NCI-H510A (cell line): Measurements from ENCODE around the gene FAM120B.

Experiments used
- DNase-seq: peaks from one replicate; lab custom pipeline; 2025; lab: John Stamatoyannopoulos, UW

The FAM120B gene

DNA sequence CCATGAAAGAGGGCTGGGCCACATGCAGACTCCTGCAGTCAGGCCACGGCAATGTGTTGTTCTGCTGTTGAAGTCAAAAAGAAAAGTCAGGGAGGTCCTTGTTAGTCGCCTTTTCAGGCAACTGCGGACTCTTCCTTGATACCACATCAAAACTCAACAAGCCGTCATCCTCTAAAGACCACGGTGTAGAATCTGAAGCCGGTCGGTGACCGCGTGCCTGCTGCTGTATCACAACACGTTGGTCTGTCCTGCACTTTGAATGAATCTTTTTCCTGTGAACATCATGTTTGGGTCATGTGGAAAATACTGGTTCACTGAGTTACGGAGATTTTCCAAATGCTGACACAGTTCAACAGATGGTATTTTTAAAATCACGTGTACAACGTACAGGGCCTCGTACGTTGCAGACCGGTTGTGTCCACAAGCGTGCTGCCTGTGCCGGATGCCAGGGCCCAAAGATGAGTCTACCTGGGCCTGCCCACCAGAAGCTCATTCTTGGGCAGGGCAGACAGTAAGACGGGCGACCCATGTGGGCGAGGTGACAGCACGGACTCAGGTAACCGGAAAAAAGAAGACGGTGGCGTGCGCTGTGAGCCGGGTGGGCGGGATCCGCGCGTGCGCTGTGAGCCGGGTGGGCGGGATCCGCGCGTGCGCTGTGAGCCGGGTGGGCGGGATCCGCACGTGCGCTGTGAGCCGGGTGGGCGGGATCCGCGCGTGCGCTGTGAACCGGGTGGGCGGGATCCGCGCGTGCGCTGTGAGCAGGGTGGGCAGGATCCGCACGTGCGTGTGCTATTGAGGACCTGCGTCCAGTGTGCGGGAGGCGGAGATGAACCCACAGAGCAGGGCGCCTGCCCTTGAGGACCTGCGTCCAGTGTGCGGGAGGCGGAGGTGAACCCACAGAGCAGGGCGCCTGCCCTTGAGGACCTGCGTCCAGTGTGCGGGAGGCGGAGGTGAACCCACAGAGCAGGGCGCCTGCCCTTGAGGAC lies 114.5 kb downstream of the FAM120B start:
- DNase-seq: no peak

DNA sequence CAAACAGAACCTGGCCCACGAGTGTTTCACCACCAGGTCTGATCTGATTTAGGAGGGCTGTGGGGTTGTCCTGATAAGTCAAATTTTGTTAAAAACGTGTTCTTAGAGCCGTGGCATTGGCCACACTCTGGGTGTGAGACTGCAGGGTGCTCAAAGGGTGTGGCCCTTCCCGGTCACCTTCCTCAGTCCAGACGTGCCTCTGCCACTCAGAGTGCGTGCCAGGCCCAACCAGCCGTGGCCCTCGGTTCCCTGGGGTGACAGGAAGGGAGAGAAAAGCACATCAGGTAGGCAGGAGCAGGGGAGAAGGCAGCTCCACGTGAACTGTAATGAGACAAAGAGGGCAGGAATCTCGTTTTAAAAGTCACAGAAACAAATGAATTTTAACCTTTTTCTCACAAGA lies 115.4 kb downstream of the FAM120B start:
- no peak for DNase-seq

DNA sequence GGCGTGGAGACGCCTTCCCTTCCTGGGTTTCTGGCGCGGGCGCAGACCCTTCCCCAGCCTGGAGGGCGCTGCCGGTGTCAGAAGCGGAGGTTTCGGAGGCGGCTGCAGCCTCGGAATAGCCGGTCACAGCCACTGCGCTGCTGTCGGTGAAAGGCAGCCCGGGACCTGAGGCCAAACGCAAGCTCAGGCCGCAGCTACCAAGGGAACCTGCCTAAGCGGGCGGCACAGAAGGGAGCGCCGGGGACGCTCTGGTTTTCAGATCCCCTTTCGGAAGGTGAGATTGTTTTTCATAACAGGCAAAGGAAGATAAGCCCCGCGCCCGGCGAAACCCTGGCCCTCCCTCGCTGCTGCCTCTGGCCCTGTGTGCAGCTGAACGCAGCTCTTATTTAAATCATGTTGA lies 116.5 kb downstream of the FAM120B start:
- no peak for DNase-seq

DNA sequence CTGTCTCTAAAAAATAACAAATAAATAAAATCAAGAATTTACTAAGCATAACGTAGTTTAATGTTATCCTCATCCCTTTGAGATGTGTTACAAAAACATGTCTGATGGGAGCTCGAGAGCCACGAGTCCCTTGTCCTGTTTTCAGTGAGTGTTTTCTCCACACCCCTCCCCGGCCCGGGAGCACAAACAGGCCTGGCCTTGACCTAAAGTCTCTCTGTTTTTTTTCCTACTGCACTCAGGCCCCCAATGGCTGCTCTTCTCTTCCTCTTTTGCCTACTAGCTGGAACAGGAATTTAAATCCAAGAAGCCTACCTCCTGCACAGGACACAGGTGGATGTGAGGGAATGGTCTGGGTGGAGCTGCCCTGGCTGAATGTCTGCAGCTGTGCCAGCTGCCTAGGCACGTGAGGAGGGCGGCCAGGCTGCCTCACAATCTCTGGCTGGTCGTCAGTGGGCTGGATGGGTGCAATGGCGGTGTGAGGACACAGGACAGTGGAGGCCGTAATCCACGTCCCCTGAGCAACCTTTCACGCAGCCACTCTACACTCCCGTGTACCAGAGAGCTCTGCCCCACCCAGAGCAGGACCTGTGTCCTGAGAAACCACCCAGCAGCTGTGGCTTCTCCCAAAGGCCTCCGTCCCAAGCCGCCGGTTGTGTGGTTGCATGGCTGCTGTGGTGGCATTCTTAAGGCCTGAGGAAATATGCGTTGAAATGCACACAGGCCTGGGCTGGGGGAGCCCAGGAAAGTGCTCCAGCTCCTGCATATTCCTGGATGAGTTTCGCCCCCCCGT lies 117.5 kb downstream of the FAM120B start:
- DNase-seq: no peak

DNA sequence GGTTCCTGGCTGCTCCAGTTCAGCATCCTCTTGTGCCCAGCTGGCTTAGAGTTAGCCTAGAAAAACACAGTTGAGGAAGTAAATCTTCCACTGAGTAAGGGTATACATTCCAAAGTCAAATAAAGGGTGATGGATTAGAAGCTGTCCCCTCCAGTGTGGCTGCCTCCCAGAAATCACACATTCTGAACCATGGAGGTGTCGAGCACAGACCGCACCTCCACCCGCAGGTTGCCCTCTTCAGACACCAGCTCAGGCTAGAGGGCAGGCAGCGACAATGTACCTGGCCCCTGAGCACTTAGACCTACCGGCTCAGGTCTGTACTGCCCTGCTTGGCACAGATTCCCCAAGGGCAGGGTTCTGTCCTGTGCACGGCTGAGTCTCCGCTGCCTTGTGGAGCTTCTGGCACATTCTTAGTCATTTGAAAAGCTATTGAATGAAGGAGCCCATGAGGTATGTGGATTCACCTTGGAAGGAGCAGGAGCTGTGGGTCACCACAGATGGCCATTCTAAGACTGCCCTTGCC lies 118.1 kb downstream of the FAM120B start:
- peak; percentile 32 for DNase-seq

DNA sequence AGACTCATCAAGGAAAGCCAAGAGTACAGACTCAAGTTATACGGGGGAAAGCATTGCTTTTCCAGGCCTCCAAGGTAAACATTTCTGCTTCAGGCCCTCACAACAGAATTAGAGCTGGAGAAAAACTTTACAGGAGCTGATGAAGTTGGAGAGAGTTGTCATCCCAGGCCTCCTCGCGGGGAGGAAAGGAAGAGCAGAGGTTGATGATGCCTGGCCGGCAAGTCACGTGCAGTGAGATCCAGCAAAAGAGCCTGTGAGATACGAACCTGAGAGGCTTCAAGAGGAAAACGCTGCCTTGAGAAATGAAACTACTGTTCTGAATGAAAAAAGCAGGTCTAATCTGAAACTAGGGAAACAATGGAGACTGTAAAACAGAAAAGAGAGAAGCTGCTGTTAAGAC lies 122.9 kb downstream of the FAM120B start:
- peak; percentile 62 for DNase-seq

DNA sequence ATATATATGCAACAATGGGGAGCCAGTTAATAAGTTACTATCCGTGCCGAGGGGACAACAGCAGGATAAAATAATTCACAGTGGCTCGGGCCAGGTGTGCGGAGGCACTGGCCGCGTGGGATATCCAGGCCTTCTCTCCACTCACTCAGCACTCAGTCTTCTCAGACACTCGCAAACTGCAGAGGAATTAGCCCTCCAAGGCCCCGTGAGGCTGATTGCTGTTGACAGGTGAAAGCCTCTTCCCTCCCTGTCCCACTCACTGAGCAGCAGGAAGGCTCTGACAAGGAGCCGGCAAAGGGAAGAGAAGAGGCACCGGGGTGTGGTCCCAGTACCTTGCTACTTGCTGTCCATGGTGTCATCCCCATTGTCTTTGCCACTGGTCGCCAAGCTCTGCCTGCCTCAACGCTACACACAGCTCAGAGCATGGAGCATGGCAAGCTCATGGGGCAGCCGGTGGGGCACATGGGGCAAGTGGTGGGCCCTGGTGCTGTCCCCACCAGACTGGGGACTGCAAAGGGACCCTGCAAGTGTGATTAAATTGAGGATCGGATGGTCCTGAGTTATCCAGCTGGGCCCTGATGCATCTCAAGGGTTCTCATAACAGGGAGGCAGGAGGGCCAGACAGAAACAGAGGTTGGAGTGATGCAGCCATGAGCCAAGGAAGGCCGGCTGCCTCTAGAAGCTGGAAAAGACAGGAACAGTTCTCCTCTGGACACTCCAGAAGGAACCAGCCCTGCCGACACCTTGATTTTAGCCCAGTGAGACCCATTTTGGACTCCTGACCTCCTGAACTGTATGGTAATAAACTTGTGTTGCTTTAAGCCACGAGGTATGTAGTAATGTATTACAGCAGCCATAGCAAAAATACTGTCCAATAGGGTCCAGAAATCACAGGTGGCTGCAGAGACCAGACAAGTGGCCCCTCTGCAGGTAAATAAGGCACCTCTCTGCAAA lies 126.9 kb downstream of the FAM120B start:
- no peak for DNase-seq

DNA sequence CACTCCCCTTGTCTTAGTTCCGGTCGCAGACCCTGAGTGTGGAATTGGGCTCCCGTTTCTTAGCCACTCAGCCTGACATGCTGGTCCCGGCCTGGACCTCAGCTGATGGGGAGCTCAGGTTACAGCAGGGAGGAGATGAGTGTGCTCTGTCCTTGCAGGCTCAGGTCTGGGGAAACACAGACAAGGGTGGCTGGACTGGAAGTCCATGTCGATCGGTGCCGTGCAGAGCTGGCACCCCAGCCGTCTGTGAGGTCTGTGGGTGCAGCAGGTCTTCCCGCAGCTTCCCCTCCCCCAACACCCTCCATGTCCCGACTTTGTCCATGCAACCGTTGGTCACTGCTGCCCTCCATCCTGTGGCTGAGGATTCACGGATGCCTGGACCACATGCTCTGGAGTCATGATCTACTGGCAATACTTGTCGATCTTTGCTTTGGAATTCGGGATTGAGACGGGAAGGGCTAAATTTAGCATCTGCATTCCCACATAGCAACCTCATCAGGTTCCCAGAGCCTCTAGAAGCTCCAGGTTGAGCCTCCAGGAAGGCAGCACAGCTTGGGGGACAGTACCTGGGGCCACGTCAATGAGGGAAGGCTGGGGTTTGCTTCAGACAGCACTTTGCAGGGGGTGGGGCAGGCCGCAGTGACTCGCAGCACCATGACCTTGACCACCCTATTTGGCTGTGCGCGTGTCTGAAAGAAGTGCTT lies 127.7 kb downstream of the FAM120B start:
- DNase-seq: no peak

DNA sequence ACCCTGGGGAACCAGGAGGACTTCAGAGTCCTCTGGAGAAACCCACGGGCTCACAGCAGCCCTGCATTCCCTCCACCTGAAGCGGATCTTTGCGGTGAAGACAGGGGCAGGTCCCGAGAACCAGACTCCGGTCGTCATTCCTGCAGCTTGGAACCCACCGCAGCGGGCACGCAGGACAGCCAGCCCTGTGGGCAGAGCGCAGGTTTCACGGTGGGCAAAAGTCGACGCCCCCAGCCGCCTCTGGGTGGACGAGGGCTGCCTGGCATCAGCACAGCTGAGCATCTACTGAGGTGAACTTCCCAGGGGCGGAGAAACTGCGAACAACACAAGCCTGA lies 128.2 kb downstream of the FAM120B start:
- no peak for DNase-seq

DNA sequence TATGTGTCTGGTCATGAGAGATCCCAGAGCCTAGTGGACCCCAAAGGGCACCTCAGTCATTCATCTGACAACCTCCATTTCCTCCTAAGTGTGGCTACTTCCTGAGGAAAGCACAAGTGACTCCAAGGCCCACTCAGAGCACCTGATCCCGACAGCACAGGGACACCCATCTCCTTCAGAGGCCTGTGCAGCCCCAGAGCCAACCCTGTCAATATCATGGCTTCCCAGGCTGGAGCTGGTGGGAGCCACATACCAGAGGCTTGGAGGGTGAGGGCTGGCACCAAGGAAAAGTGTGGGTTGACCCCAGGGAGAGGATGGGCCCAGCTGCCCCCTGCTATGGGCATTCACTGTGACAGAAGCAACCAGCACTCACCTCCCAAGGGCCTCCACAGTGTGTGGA lies 129.2 kb downstream of the FAM120B start:
- DNase-seq: no peak

DNA sequence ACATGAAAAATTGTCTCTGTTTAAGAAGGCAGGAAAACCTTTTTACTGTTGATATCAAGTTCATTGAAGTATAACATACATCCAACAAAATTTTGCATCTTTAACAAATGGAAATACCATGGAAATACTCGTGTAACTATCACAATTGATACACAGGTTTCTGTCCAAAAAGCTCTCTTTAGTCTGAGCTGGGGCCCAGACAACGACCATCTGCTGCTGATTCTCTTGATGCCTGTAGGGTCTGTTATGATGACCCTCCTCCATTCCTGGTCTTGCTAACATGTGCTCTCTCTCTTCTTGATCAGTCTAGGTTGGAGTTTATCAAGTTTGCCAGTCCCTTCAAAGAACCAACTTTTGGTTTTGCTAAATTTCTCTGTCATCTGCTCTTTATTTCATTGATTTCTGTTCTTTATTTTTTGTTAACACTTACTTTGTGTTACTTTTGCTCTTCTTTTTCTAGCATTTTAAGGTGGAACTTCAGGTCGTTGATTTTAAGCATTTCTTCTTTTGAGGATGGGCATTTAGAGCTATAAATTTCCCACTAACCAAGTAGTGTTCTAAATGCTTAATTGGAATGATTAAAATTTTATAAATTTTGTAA lies 129.8 kb downstream of the FAM120B start:
- DNase-seq: no peak

DNA sequence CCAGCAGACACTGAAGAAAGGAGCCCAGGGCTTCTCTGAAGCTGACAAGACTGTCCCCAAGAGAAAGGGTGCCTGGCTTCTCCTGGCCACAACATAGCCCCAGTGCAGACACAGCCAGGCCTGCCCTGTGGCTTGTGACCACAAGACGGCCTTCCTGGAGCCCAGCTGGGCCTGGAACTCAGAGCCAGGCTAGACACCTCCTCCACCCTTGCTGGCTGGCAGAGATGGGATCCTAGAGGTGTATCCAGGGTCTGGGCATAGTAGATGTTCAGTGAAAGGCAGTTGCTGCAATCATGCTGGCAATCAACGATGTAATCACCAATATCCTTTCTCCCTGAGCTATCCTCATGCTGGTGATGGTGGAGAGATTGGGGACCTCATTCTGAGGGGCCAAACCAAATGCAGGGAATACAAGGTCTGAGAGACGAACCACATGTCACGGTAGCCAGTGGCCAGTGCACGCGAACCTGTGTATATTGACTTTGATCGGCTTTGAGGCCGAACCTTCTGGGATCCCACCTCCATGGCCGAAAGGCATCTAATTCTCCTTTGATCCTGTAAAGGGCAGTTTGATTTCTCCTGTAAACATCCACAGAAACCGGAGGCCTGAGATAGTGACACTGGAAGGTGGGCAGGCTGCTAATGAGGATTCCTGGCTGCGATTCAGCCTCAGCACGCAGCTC lies 131.3 kb downstream of the FAM120B start:
- DNase-seq: no peak

DNA sequence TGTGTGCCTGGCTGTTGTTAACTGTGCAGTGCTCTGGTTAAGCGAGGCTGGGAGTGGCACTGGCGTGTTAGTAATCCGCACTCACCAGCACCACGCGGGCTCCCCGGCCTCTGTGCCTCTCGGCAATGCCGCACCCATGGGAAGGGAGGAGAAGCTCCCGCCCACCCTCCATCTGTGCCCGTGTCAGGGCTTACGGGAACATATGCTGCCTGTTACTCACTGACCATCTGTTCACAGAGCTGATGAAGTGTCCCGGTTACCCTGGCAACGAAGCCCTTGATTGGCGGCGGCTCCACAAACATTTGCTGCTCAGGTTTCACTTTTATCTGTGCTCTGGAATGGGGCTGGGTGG lies 131.8 kb downstream of the FAM120B start:
- DNase-seq: peak; percentile 91

DNA sequence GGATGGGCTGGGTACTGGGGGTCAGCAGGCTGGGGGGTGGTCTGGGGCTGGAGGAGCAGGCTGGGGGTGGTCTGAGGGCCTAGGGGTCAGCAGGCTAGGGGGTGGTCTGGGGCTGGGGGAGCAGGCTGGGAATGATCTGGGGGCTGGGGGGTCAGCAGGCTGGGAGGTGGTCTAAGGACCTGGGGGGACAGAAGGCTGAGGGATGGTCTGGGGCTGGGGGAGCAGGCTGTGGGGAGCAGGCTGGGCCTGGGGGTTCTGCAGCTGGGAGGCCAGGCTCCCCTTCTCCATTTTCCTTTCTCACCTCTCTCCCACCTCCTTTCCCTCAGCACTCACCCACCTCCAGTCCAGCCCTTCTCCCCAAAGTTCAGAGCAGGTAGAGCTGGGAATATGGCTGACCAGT lies 132.3 kb downstream of the FAM120B start:
- DNase-seq: no peak

DNA sequence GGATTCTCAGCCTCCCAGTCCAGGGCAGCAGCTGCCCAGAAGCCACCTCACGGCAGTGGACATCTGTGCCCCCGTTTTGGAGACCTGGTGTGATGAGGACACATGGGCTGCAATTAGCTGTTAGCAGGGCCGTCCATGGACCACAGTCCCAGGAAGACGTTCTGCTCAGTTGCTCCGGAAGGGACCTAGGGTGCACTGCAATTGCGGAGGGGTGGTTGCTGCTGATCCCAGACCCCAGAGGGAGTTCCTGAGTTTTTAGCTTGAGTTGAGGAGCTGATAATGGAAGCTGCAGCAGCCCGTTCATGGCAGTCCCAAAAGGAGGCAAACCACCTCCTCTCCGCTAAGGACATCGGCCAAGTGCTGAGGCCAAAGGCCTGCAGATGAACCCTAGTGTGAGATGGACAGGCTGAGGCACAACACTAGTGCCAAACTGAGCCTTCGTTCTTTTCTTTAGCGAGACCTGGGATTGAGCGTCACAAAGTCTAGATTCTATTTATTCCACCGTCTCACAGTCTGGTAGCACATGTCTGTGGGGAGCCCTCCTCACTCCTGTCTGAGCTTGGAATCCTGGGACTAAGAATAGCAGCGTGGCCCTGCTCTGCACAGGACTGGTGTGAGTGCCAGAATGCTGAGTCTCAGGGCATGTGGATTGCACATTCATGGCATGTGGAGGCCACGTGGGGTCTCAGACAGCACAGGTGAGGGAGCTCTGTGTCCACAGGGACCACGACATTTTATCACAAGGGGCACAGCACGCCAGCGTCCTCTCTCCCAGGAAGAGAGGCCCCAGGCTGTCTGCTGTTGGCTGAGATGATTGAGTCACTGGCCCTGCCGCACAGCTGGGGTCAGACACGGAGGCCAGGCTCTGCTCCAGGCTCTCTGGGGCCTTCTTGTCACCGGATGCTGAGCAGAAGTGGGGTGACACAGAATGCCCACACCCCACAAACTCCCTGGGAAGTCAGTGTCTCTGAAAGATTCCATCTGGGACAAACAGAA lies 133.1 kb downstream of the FAM120B start:
- no peak for DNase-seq

DNA sequence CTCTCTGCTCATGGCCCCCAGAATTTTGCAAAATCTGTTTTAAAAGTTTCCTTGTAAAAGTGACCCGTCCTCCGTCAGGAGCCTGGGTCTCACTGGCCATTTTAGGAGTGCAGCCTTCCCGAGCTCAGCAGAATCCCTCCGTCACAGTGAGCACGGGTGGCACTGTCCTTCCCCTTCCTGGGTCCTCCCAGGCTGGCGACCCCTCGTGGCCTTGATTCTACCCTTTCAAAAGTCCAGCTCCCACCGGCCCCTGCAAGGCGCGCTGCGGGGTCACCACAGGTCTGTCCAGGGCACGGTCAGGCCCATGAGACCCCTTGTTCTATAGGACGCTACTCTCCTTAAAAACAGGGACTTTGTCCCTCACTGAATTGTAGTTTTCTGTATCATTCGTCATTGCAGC lies 133.9 kb downstream of the FAM120B start:
- no peak for DNase-seq

DNA sequence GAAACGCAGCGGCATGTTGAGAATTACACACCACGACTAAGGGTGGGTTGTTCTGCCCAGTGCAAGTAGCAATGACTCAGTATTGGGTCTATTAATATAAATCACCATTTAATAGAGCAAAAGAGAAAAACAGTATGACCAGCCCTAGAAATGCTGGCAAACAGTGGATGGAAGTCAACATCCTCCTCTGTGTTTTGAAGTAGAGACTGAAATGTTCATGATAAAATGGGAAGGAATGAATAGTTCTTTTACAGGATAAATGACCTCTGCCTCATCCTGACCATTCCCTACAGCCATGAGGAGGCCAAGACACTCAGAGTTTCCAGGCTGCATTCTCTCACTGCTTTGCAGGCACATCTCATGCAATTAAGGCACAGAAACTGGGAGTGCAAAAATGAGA lies 134.8 kb downstream of the FAM120B start:
- no peak for DNase-seq

DNA sequence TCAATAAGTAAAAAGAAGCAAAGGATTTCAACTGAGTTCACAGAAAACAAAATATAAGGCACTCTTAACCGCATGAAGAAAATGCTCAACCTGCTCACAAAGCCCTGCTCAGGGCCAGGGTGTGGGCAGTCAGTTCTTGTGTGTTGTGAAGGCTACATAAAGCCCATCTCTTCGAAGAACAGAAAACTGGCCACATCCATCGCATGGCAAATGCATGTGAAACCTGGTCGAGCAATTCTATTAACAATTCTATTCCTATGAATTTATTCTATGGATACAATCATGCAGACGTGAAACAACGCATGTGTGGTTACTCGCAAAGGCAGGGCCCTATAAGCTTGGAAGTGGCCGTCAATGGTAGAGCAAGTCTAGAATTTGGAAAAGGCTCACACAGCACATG lies 136.0 kb downstream of the FAM120B start:
- DNase-seq: no peak

DNA sequence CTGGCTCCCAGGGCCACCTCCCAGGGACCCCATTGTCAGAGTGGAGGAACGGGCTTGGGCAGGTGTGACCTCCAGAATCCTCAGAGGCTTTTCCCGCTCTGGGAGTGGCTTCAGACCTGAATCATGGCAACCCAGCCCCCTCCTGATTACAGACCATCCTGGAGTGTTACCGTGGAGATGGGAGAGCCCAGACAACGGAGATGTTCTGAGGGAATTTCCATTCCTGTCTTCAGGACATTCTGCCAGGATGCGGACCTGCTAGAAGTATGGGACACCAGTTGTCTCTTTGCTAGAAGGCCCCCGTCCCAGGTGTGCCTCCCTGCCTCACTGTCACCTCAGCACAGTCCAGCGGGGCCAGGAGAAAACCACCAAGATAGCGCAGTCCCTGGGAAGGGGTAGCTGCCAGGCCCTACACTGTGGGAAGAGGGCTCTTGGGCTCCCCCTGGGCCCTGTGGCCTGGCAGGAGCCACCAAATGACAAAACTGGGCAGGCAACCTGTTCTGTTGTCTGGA lies 136.6 kb downstream of the FAM120B start:
- DNase-seq: no peak
